ENCODE data around the gene TMEM175. TPM values are rescaled to one million over a fixed set of nuclear protein-coding genes. Genes with fewer than 3 reads are reported as not detected.

Gene TMEM175
- total and polyA plus RNA-seq, 9 of the 15 experiments (the other 6 are each of a cell fraction or from before 2014, with no cell fraction given): 0.13 to 30.9 (median 9.4) TPM

GRCh38 chr4:993111-994029, 61.1 kb downstream of the TMEM175 start, which contains the start of gene SLC26A1 (continued):
- peak; percentile 17; the same call in 1 of the 2 replicates for TF ChIP-seq ZNF395 (CRISPR knock-in tag; IDR thresholded peaks at IDR 0.05)
- no peak for TF ChIP-seq KLF16 (IDR thresholded peaks at IDR 0.05)
- TF ChIP-seq SRSF1 (IDR thresholded peaks at IDR 0.05; ENCODE audit: low read depth, low read length): no peak
- no peak for TF ChIP-seq MXD1 (CRISPR knock-in tag; IDR thresholded peaks at IDR 0.05; ENCODE audit: borderline replicate concordance, poor library complexity, severe bottlenecking)
- TF ChIP-seq ZSCAN29 (IDR thresholded peaks at IDR 0.05): no peak
- no peak; the same call in 1 of the 2 replicates for TF ChIP-seq PHF8 (IDR thresholded peaks at IDR 0.05; ENCODE audit: borderline replicate concordance, low read length)
- peak; percentile 73; the same call in 1 of the 2 replicates for TF ChIP-seq CUX1 (CRISPR knock-in tag; IDR thresholded peaks at IDR 0.05)
- no peak for TF ChIP-seq SAFB (IDR thresholded peaks at IDR 0.05; ENCODE audit: borderline replicate concordance, low read depth, low read length)
- TF ChIP-seq ZNF253 (CRISPR knock-in tag; conservative IDR thresholded peaks at IDR 0.05): no peak
- no peak for TF ChIP-seq ZC3H8 (IDR thresholded peaks at IDR 0.05)
- no peak for TF ChIP-seq KHSRP (IDR thresholded peaks at IDR 0.05)
- 0 out of 2 replicates have a peak, but pooled peaks have one; percentile 6 for TF ChIP-seq MECOM (CRISPR knock-in tag; IDR thresholded peaks at IDR 0.05)
- peak; percentile 44; the same call in 1 of the 2 replicates for TF ChIP-seq EP300 (IDR thresholded peaks at IDR 0.05; ENCODE audit: low read length)
- no peak for TF ChIP-seq ARID3A (IDR thresholded peaks at IDR 0.05; ENCODE audit: borderline replicate concordance, low read depth, low read length)
- no peak for TF ChIP-seq HBP1 (CRISPR knock-in tag; IDR thresholded peaks at IDR 0.05)
- no peak for TF ChIP-seq ZNF57 (CRISPR knock-in tag; IDR thresholded peaks at IDR 0.05)
- TF ChIP-seq ZNF140 (CRISPR knock-in tag; IDR thresholded peaks at IDR 0.05): no peak

Data from K562 (cell line).